Neural cell (in vitro differentiated cells): ENCODE data around the gene PKIB. TPM values are rescaled to one million over a fixed set of nuclear protein-coding genes. Genes with fewer than 3 reads are reported as not detected.

ENCODE experiments used
- H2AFZ ChIP-seq: fragments of 200-600, 300-800 bp; sonication (generic), shearing (Covaris generic); 2 replicates; pipeline ENCODE4 v1.6.0; 2014; ENCODE audit warnings: low read depth, mild to moderate bottlenecking, antibody characterized with exemption, low read length, moderate library complexity
- H3F3A ChIP-seq: fragments of 200-600 bp; shearing (Covaris generic); 2 replicates; pipeline ENCODE4 v1.6.1; 2016; ENCODE audit warnings: mild to moderate bottlenecking, moderate library complexity, mixed read lengths, antibody characterized with exemption, low read length; ENCODE audit not compliant: insufficient read depth, poor library complexity, severe bottlenecking
- H3K27ac ChIP-seq: fragments of 200-600, 300-800 bp; sonication (generic), shearing (Covaris generic); 2 replicates; pipeline ENCODE4 v1.5.1; 2014; ENCODE audit warnings: mild to moderate bottlenecking, low read length, moderate library complexity
- H3K27me3 ChIP-seq: fragments of 300-800, 200-600 bp; sonication (generic), shearing (Covaris generic); 2 replicates; pipeline ENCODE4 v1.6.0; 2014; ENCODE audit warnings: mild to moderate bottlenecking, low read depth, low read length, moderate library complexity; ENCODE audit not compliant: insufficient read depth
- H3K36me3 ChIP-seq: fragments of 300-800, 200-600 bp; sonication (generic), shearing (Covaris generic); 2 replicates; pipeline ENCODE4 v1.5.1; 2014; ENCODE audit warnings: mild to moderate bottlenecking, antibody characterized with exemption, low read length, moderate library complexity; ENCODE audit not compliant: insufficient read depth
- H3K4me2 ChIP-seq: fragments of 300-800, 200-600 bp; sonication (generic), shearing (Covaris generic); 2 replicates; pipeline ENCODE4 v1.6.0; 2014; ENCODE audit warnings: mild to moderate bottlenecking, low read length
- H3K4me3 ChIP-seq: fragments of 300-800, 200-600 bp; sonication (generic), shearing (Covaris generic); 2 replicates; pipeline ENCODE4 v1.5.1; 2014; ENCODE audit warnings: mild to moderate bottlenecking, low read length, moderate library complexity
- H3K79me2 ChIP-seq: fragments of 200-600 bp; shearing (Covaris generic); replicated peaks from 2 replicates; pipeline ENCODE4 v1.6.0; 2014; ENCODE audit warnings: mild to moderate bottlenecking, low read length, moderate library complexity; ENCODE audit not compliant: insufficient read depth
- H3K9ac ChIP-seq: fragments of 300-800, 200-600 bp; sonication (generic), shearing (Covaris generic); 2 replicates; pipeline ENCODE4 v1.6.1; 2016; ENCODE audit warnings: mild to moderate bottlenecking, low read length, mixed read lengths
- H3K9me2 ChIP-seq: fragments of 200-600 bp; shearing (Covaris generic); 2 replicates; pipeline ENCODE4 v1.6.1; 2016; ENCODE audit warnings: mild to moderate bottlenecking, low read length, mixed read lengths; ENCODE audit not compliant: insufficient read depth
- H3K9me3 ChIP-seq: fragments of 200-600, 300-800 bp; sonication (generic), shearing (Covaris generic); 2 replicates; pipeline ENCODE4 v1.6.1; 2016; ENCODE audit warnings: mild to moderate bottlenecking, mixed run types, low read length, moderate library complexity, mixed read lengths
- H4K20me1 ChIP-seq: fragments of 200-600 bp; shearing (Covaris generic); 2 replicates; pipeline ENCODE4 v1.6.1; 2016; ENCODE audit warnings: mild to moderate bottlenecking, mixed run types; ENCODE audit not compliant: insufficient read depth
- EP300 ChIP-seq: fragments of 450-650 bp; conservative IDR thresholded peaks from 2 replicates; pipeline ENCODE4 v1.6.1; 2014; ENCODE audit warnings: antibody characterized with exemption, mild to moderate bottlenecking, moderate library complexity; ENCODE audit not compliant: poor library complexity, severe bottlenecking
- EZH2 ChIP-seq: fragments of 200-600, 300-800 bp; shearing (Covaris generic), sonication (generic); IDR thresholded peaks from 2 replicates; pipeline ENCODE4 v1.6.1; 2014; ENCODE audit warnings: antibody characterized with exemption, low read length, borderline replicate concordance, mild to moderate bottlenecking; ENCODE audit not compliant: insufficient read depth, poor library complexity, severe bottlenecking
- MXI1 ChIP-seq: fragments of 450-650 bp; conservative IDR thresholded peaks from 2 replicates; pipeline ENCODE4 v1.6.1; 2014; ENCODE audit warnings: antibody characterized with exemption, mild to moderate bottlenecking; ENCODE audit not compliant: poor library complexity, severe bottlenecking
- POLR2AphosphoS5 ChIP-seq: IDR thresholded peaks from 2 replicates; pipeline ENCODE4 v1.6.1; 2012
- RAD21 ChIP-seq: fragments of 450-650 bp; conservative IDR thresholded peaks from 2 replicates; pipeline ENCODE4 v1.6.1; 2014; ENCODE audit warnings: antibody characterized with exemption, mild to moderate bottlenecking, moderate library complexity
- SMC3 ChIP-seq: fragments of 450-650 bp; conservative IDR thresholded peaks from 2 replicates; pipeline ENCODE4 v1.6.1; 2014; ENCODE audit warnings: antibody characterized with exemption, mild to moderate bottlenecking, moderate library complexity; ENCODE audit not compliant: poor library complexity
- TAF1 ChIP-seq: IDR thresholded peaks from 2 replicates; pipeline ENCODE4 v1.6.1; 2012; ENCODE audit warnings: low read depth
- polyA plus RNA-seq: library from polyadenylated mRNA; depleted of rRNA; stranded (reverse); fragments of >200 nt; gene quantifications from 2 replicates; pipeline ENCODE4 v1.2.3, GENCODE V29; 2014
- TF ChIP-seq, protein P1 (sequence below): IDR thresholded peaks from 2 replicates; pipeline ENCODE4 v1.6.1; 2012; ENCODE audit warnings: borderline replicate concordance
- TF ChIP-seq, protein P2 (sequence below): fragments of 450-650 bp; IDR thresholded peaks from 2 replicates; pipeline ENCODE4 v1.5.1; 2014; ENCODE audit warnings: antibody characterized with exemption, mild to moderate bottlenecking, moderate library complexity; ENCODE audit not compliant: poor library complexity, severe bottlenecking

Gene PKIB
- polyA plus RNA-seq, 1 donor from 2014 or later = 22.8 TPM

DNA sequence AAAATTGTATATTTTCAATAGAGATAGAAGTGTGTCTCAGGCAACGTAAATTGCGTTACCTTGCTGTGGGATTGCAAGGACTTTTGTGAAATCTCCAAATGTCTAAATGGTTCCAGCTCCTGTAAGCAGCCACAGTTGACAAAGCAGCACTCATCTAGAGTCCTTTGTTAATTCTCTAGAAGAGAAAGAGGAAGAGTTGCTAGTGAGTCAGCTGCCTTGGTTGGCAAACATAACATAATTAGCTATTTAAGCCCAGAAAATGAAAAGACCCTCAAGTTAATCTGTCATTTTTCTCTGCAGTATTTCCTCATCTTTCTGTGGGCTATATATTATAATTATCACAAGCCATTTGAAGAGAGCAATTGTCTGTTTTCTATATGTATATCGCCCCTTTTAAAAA is 102.9 kb downstream of the PKIB start:
- H3K79me2 ChIP-seq = no peaks in the 10 kb centered on the region
- no peaks in the 10 kb centered on the region for H3K27me3 ChIP-seq
- no peaks in the 10 kb centered on the region for H3K36me3 ChIP-seq
- H3K4me2 ChIP-seq = no peak overlapping the region
- H3F3A ChIP-seq = no peaks in the 10 kb centered on the region
- no peaks in the 10 kb centered on the region for H3K9me3 ChIP-seq
- no peak overlapping the region for H3K9ac ChIP-seq
- no peak overlapping the region for H3K4me3 ChIP-seq
- H2AFZ ChIP-seq = no peak overlapping the region
- H3K9me2 ChIP-seq = no peaks in the 10 kb centered on the region
- TF ChIP-seq, protein P1, sequence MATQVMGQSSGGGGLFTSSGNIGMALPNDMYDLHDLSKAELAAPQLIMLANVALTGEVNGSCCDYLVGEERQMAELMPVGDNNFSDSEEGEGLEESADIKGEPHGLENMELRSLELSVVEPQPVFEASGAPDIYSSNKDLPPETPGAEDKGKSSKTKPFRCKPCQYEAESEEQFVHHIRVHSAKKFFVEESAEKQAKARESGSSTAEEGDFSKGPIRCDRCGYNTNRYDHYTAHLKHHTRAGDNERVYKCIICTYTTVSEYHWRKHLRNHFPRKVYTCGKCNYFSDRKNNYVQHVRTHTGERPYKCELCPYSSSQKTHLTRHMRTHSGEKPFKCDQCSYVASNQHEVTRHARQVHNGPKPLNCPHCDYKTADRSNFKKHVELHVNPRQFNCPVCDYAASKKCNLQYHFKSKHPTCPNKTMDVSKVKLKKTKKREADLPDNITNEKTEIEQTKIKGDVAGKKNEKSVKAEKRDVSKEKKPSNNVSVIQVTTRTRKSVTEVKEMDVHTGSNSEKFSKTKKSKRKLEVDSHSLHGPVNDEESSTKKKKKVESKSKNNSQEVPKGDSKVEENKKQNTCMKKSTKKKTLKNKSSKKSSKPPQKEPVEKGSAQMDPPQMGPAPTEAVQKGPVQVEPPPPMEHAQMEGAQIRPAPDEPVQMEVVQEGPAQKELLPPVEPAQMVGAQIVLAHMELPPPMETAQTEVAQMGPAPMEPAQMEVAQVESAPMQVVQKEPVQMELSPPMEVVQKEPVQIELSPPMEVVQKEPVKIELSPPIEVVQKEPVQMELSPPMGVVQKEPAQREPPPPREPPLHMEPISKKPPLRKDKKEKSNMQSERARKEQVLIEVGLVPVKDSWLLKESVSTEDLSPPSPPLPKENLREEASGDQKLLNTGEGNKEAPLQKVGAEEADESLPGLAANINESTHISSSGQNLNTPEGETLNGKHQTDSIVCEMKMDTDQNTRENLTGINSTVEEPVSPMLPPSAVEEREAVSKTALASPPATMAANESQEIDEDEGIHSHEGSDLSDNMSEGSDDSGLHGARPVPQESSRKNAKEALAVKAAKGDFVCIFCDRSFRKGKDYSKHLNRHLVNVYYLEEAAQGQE = no peak
- TF ChIP-seq EP300 = no peak
- no peak for TF ChIP-seq TAF1
- TF ChIP-seq EZH2 = no peak
- TF ChIP-seq, protein P2, sequence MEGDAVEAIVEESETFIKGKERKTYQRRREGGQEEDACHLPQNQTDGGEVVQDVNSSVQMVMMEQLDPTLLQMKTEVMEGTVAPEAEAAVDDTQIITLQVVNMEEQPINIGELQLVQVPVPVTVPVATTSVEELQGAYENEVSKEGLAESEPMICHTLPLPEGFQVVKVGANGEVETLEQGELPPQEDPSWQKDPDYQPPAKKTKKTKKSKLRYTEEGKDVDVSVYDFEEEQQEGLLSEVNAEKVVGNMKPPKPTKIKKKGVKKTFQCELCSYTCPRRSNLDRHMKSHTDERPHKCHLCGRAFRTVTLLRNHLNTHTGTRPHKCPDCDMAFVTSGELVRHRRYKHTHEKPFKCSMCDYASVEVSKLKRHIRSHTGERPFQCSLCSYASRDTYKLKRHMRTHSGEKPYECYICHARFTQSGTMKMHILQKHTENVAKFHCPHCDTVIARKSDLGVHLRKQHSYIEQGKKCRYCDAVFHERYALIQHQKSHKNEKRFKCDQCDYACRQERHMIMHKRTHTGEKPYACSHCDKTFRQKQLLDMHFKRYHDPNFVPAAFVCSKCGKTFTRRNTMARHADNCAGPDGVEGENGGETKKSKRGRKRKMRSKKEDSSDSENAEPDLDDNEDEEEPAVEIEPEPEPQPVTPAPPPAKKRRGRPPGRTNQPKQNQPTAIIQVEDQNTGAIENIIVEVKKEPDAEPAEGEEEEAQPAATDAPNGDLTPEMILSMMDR = no peak
- TF ChIP-seq SMC3 = no peak
- TF ChIP-seq MXI1 = no peak
- no peak for TF ChIP-seq RAD21
- H4K20me1 ChIP-seq = no peaks in the 10 kb centered on the region
- H3K27ac ChIP-seq = no peak overlapping the region

DNA sequence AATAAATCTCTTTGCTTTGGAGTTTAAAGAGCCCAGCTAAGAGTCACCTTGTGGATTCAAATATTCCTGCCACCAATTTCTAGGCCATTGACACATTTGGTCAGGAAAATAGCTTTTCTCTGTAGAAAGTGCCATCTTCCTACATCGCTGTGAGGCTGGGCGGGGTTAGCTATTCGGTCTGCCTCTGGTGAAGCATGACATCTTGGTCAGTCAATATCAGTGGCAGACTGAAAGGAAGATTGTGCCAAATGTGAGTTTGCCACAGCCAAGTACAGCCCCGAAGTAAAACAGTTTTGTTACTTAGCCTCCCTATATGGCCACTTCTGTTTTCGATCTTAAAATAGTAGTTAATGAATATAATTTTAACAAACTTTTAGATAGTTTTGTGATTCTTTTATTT is 103.9 kb downstream of the PKIB start:
- H3K9me3 ChIP-seq = no peaks in the 10 kb centered on the region
- no peak overlapping the region for H3K9ac ChIP-seq
- H4K20me1 ChIP-seq = no peaks in the 10 kb centered on the region
- H3F3A ChIP-seq = no peaks in the 10 kb centered on the region
- H3K36me3 ChIP-seq = no peaks in the 10 kb centered on the region
- no peak overlapping the region for H3K4me2 ChIP-seq
- H3K27me3 ChIP-seq = no peaks in the 10 kb centered on the region
- H3K9me2 ChIP-seq = no peaks in the 10 kb centered on the region
- no peak overlapping the region for H3K27ac ChIP-seq
- H3K4me3 ChIP-seq = no peak overlapping the region
- H2AFZ ChIP-seq = no peak overlapping the region
- no peaks in the 10 kb centered on the region for H3K79me2 ChIP-seq
- TF ChIP-seq RAD21 (no peak), POLR2AphosphoS5 (no peak), MXI1 (no peak), TAF1 (no peak), EP300 (no peak), SMC3 (no peak), EZH2 (no peak)
- TF ChIP-seq, protein P1 = no peak
- TF ChIP-seq, protein P2 = no peak
